HepG2 (cell line): ENCODE data around the gene SNAP25. TPM values are rescaled to one million over a fixed set of nuclear protein-coding genes. Genes with fewer than 3 reads are reported as not detected.
A peak's percentile ranks its signal among the peaks of the same experiment; 100 is the strongest.

Source experiments
- AKAP8 ChIP-seq: sonication (generic); formaldehyde crosslinking; IDR thresholded peaks from 2 replicates; pipeline ENCODE4 v1.5.1; 2020; ENCODE audit warnings: mild to moderate bottlenecking, missing genetic modification reagents
- EP300 ChIP-seq, 3 experiments: sonication (generic) in 1 of 3; formaldehyde crosslinking in 1 of 3; IDR thresholded peaks; 2 replicates each; pipeline versions ENCODE4 v1.5.1 to v1.6.1; 2011 to 2020; ENCODE audit warnings: low read depth in 2 of 3, low read length in 2 of 3, borderline replicate concordance in 1 of 3, improper control_type of control experiment in 1 of 3, mild to moderate bottlenecking in 1 of 3, missing genetic modification reagents in 1 of 3, moderate library complexity in 1 of 3
- FOSL2 ChIP-seq: sonication (generic); formaldehyde crosslinking; IDR thresholded peaks from 2 replicates; pipeline ENCODE4 v1.4.0; 2020; ENCODE audit warnings: missing genetic modification reagents
- HINFP ChIP-seq: sonication (generic); formaldehyde crosslinking; IDR thresholded peaks from 2 replicates; pipeline ENCODE4 v1.4.0; 2020; ENCODE audit warnings: low read depth, mild to moderate bottlenecking, missing genetic modification reagents
- IKZF5 ChIP-seq: IDR thresholded peaks from 2 replicates; pipeline ENCODE4 v1.6.1; 2018; ENCODE audit warnings: missing genetic modification reagents, mild to moderate bottlenecking, missing compliant biosample characterization
- LCORL ChIP-seq, 2 experiments: fragments of 450-650 bp in 1 of 2; sonication (generic) in 1 of 2; formaldehyde crosslinking in 1 of 2; IDR thresholded peaks; 2 replicates each; pipeline versions ENCODE4 v1.5.0 to v1.6.1; 2017 to 2020; ENCODE audit warnings: antibody characterized with exemption in 1 of 2, missing genetic modification reagents in 1 of 2
- SAP130 ChIP-seq: IDR thresholded peaks from 2 replicates; pipeline ENCODE4 v1.6.1; 2016; ENCODE audit warnings: low read depth
- SIN3B ChIP-seq: fragments of 150-350 bp; IDR thresholded peaks from 2 replicates; pipeline ENCODE4 v1.6.1; 2014; ENCODE audit warnings: low read length
- SIX1 ChIP-seq: sonication (generic); formaldehyde crosslinking; IDR thresholded peaks from 2 replicates; pipeline ENCODE4 v1.4.0; 2020; ENCODE audit warnings: missing genetic modification reagents, borderline replicate concordance
- SOX13 ChIP-seq, 3 experiments: fragments of 450-650 bp in 1 of 3; sonication (generic) in 1 of 3; formaldehyde crosslinking in 1 of 3; IDR thresholded peaks in 2 of 3; conservative IDR thresholded peaks in 1 of 3; 2 replicates each; pipeline versions ENCODE4 v1.5.0 to v1.6.1; 2016 to 2020; ENCODE audit warnings: antibody characterized with exemption in 1 of 3, mild to moderate bottlenecking in 1 of 3, missing compliant biosample characterization in 1 of 3, missing genetic modification reagents in 1 of 3, moderate library complexity in 1 of 3
- ZBTB44 ChIP-seq: sonication (generic); formaldehyde crosslinking; IDR thresholded peaks from 2 replicates; pipeline ENCODE4 v1.4.0; 2020; ENCODE audit warnings: missing genetic modification reagents
- ZFP36L1 ChIP-seq: sonication (generic); formaldehyde crosslinking; IDR thresholded peaks from 2 replicates; pipeline ENCODE4 v1.8.0; 2022; ENCODE audit warnings: mild to moderate bottlenecking, missing genetic modification reagents, moderate library complexity
- ZFX ChIP-seq: sonication (generic); formaldehyde crosslinking; IDR thresholded peaks from 2 replicates; pipeline ENCODE4 v1.4.0; 2020; ENCODE audit warnings: mild to moderate bottlenecking, low read depth, missing genetic modification reagents, moderate library complexity
- ZFYVE20 ChIP-seq: sonication (generic); formaldehyde crosslinking; IDR thresholded peaks from 2 replicates; pipeline ENCODE4 v1.8.0; 2023; ENCODE audit warnings: low read depth, mild to moderate bottlenecking, moderate library complexity, missing genetic modification reagents, borderline replicate concordance
- ZNF337 ChIP-seq: sonication (generic); formaldehyde crosslinking; IDR thresholded peaks from 2 replicates; pipeline ENCODE4 v1.5.1; 2020; ENCODE audit warnings: missing genetic modification reagents, low read depth, mild to moderate bottlenecking, borderline replicate concordance
- ZNF44 ChIP-seq: sonication (generic); formaldehyde crosslinking; IDR thresholded peaks from 2 replicates; pipeline ENCODE4 v1.5.1; 2020; ENCODE audit warnings: mild to moderate bottlenecking, missing genetic modification reagents
- ZNF556 ChIP-seq: sonication (generic); formaldehyde crosslinking; IDR thresholded peaks from 2 replicates; pipeline ENCODE4 v1.4.0; 2020; ENCODE audit warnings: mild to moderate bottlenecking, missing genetic modification reagents, borderline replicate concordance
- ZNF737 ChIP-seq: sonication (generic); formaldehyde crosslinking; IDR thresholded peaks from 2 replicates; pipeline ENCODE4 v1.5.0; 2020; ENCODE audit warnings: missing genetic modification reagents, mild to moderate bottlenecking, borderline replicate concordance
- ZNF761 ChIP-seq: sonication (generic); formaldehyde crosslinking; conservative IDR thresholded peaks from 2 replicates; pipeline ENCODE4 v1.4.0; 2020; ENCODE audit warnings: mild to moderate bottlenecking, missing genetic modification reagents
- ZNF83 ChIP-seq: sonication (generic); formaldehyde crosslinking; IDR thresholded peaks from 2 replicates; pipeline ENCODE4 v1.4.0; 2020; ENCODE audit warnings: missing genetic modification reagents, mild to moderate bottlenecking, borderline replicate concordance
- polyA plus RNA-seq, 8 experiments: library from polyadenylated mRNA; depleted of rRNA in 3 of 8; stranded (reverse) in 7 of 8; unstranded in 1 of 8; fragments of >200 nt; fragmentation: Illumina TruSeq in 4 of 8; extraction: Trizol in 4 of 8; gene quantifications; 2 replicates each; pipeline versions ENCODE4 v1.2.1 to v1.2.3, GENCODE V29; 2011 to 2016; ENCODE audit warnings: low read depth in 4 of 8, missing spikeins in 1 of 8, mixed read lengths in 1 of 8; ENCODE audit not compliant: insufficient read depth in 1 of 8
- total RNA-seq, 5 experiments: library from RNA; depleted of rRNA; stranded (reverse); fragments of >200 nt; fragmentation: Illumina TruSeq; extraction: Trizol; gene quantifications; 2 replicates each; pipeline ENCODE4 v1.2.3, GENCODE V29; 2016; ENCODE audit warnings: low read depth in 1 of 5
- TF ChIP-seq, protein P1 (sequence below): sonication (generic); formaldehyde crosslinking; conservative IDR thresholded peaks from 2 replicates; pipeline ENCODE4 v1.5.0; 2020; ENCODE audit warnings: missing genetic modification reagents
- TF ChIP-seq, protein P2 (sequence below): sonication (generic); formaldehyde crosslinking; IDR thresholded peaks from 2 replicates; pipeline ENCODE4 v1.4.0; 2020; ENCODE audit warnings: missing genetic modification reagents, low read depth, mild to moderate bottlenecking, borderline replicate concordance

Gene SNAP25
- total and polyA plus RNA-seq, 2 of the 13 experiments (the other 11 are each of a cell fraction or from before 2014, with no cell fraction given), result not detected

DNA sequence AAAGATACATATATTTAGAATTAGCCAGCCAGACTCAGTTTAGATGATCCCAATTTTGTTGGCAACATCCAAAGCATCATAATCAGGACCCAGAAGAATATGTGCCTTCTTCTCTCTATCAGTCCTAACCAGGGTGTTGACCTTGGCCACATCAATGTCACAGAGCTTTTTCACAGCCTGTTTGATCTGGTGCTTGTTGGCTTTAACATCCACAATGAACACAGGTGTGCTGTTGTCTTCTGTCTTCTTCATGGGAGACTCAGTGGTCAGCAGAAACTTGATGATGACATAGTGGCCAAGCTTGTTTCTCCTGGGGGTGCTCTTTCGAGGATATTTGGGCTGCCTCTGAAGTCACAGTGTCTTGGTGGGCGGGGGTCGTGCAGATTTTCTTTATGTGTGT lies 130.5 kb downstream of the SNAP25 start (continued):
- TF ChIP-seq LCORL (IDR thresholded peaks at IDR 0.05) (no peak), LCORL (CRISPR knock-in tag; IDR thresholded peaks at IDR 0.05) (no peak), EP300 (IDR thresholded peaks at IDR 0.05; ENCODE audit: low read depth in 2 of 2, low read length in 2 of 2) (peak in 1 of 2 experiments; percentile 55; a peak in 1 of 4 replicates), EP300 (CRISPR knock-in tag; IDR thresholded peaks at IDR 0.05; ENCODE audit: borderline replicate concordance) (no peak), ZNF737 (no peak), FOSL2 (CRISPR knock-in tag) (0 out of 2 replicates have a peak, but pooled peaks have one; percentile 6), ZNF761 (CRISPR knock-in tag) (no peak), SIX1 (no peak), ZNF44 (CRISPR knock-in tag) (no peak), ZBTB44 (CRISPR knock-in tag) (no peak), HINFP (CRISPR knock-in tag) (no peak), SAP130 (no peak), ZFX (CRISPR knock-in tag) (peak; percentile 22; the same call in 1 of the 2 replicates), ZNF556 (no peak), ZNF337 (CRISPR knock-in tag) (no peak), ZNF83 (no peak), SOX13 (IDR thresholded peaks at IDR 0.05) (no peak), SOX13 (CRISPR knock-in tag; conservative IDR thresholded peaks at IDR 0.05 in 1 of 2, IDR thresholded peaks at IDR 0.05 in 1 of 2) (peak in 1 of 2 experiments; percentile 75; a peak in 2 of 4 replicates), IKZF5 (no peak), ZFP36L1 (CRISPR knock-in tag) (no peak), AKAP8 (CRISPR knock-in tag) (no peak), SIN3B (no peak), ZFYVE20 (no peak)
- TF ChIP-seq, protein P1, sequence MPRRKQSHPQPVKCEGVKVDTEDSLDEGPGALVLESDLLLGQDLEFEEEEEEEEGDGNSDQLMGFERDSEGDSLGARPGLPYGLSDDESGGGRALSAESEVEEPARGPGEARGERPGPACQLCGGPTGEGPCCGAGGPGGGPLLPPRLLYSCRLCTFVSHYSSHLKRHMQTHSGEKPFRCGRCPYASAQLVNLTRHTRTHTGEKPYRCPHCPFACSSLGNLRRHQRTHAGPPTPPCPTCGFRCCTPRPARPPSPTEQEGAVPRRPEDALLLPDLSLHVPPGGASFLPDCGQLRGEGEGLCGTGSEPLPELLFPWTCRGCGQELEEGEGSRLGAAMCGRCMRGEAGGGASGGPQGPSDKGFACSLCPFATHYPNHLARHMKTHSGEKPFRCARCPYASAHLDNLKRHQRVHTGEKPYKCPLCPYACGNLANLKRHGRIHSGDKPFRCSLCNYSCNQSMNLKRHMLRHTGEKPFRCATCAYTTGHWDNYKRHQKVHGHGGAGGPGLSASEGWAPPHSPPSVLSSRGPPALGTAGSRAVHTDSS (CRISPR knock-in tag), result no peak
- TF ChIP-seq, protein P2, sequence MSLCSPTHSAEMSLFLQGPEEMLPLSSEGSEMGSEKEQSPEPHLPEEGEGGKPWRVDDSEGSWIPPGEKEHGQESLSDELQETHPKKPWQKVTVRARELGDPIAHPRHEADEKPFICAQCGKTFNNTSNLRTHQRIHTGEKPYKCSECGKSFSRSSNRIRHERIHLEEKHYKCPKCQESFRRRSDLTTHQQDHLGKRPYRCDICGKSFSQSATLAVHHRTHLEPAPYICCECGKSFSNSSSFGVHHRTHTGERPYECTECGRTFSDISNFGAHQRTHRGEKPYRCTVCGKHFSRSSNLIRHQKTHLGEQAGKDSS (CRISPR knock-in tag), result no peak
